Smooth muscle cell (in vitro differentiated cells): ENCODE data around the gene FAF1. TPM values are rescaled to one million over a fixed set of nuclear protein-coding genes. Genes with fewer than 3 reads are reported as not detected.
"Not testable (repeated sequence)": the region's sequence is repeated elsewhere in the genome, so short reads cannot be mapped to it uniquely, and the experiment has no call there.

Experiments used
- DNase-seq: peaks from one replicate; lab custom pipeline; 2025; ENCODE audit not compliant: unreplicated experiment; lab: John Stamatoyannopoulos, UW
- H2AFZ ChIP-seq: fragments of 200-600 bp; sonication (generic); 2 replicates; pipeline ENCODE4 v1.6.0; 2016; ENCODE audit warnings: antibody characterized with exemption, low read depth, mild to moderate bottlenecking
- H3F3A ChIP-seq: fragments of 200-600 bp; sonication (generic); 2 replicates; pipeline ENCODE4 v1.6.0; 2017; ENCODE audit warnings: antibody characterized with exemption, low read depth
- H3K27ac ChIP-seq: fragments of 200-600 bp; sonication (generic); 2 replicates; pipeline ENCODE4 v1.5.1; 2016; ENCODE audit warnings: low read depth, mild to moderate bottlenecking
- H3K27me3 ChIP-seq: fragments of 200-600 bp; sonication (generic); 2 replicates; pipeline ENCODE4 v1.6.1; 2016; ENCODE audit warnings: low read depth, mild to moderate bottlenecking
- H3K36me3 ChIP-seq: fragments of 200-600 bp; sonication (generic); 2 replicates; pipeline ENCODE4 v1.5.1; 2016; ENCODE audit warnings: low read depth
- H3K4me1 ChIP-seq: fragments of 200-600 bp; sonication (generic); 2 replicates; pipeline ENCODE4 v1.5.1; 2016; ENCODE audit warnings: low read depth
- H3K4me2 ChIP-seq: fragments of 200-600 bp; sonication (generic); 2 replicates; pipeline ENCODE4 v1.6.0; 2016; ENCODE audit warnings: mild to moderate bottlenecking
- H3K4me3 ChIP-seq: fragments of 200-600 bp; sonication (generic); 2 replicates; pipeline ENCODE4 v1.5.1; 2016; ENCODE audit warnings: mild to moderate bottlenecking
- H3K79me2 ChIP-seq: fragments of 200-600 bp; sonication (generic); 2 replicates; pipeline ENCODE4 v1.6.0; 2016; ENCODE audit warnings: low read depth, mild to moderate bottlenecking
- H3K9ac ChIP-seq: fragments of 200-600 bp; sonication (generic); 2 replicates; pipeline ENCODE4 v1.6.0; 2016; ENCODE audit warnings: low read depth
- H3K9me3 ChIP-seq: fragments of 200-600 bp; sonication (generic); replicated peaks from 2 replicates; pipeline ENCODE4 v1.5.1; 2016; ENCODE audit warnings: low read depth
- H4K20me1 ChIP-seq: fragments of 200-600 bp; sonication (generic); 2 replicates; pipeline ENCODE4 v1.6.0; 2016; ENCODE audit warnings: low read depth
- CTCF ChIP-seq: fragments of 200-600 bp; sonication (generic); IDR thresholded peaks from 2 replicates; pipeline ENCODE4 v1.5.1; 2017; ENCODE audit warnings: borderline replicate concordance, mild to moderate bottlenecking, antibody characterized with exemption; ENCODE audit not compliant: insufficient read depth, poor library complexity, severe bottlenecking
- WGBS: methylation state at CpG from one replicate; pipeline ENCODE4 v1.1.7; 2016; ENCODE audit warnings: low lambda C conversion rate; 5-methylcytosine and 5-hydroxymethylcytosine counted together
- polyA plus RNA-seq: library from polyadenylated mRNA; unstranded; fragments of >200 nt; fragmentation: Nextera tagmentation; extraction: Ambion mirVana; gene quantifications from 2 replicates; pipeline ENCODE4 v1.2.1, GENCODE V29; 2016
- total RNA-seq: library from RNA; depleted of rRNA; stranded (reverse); fragments of >200 nt; gene quantifications from 2 replicates; pipeline ENCODE4 v1.2.3, GENCODE V29; 2014

FAF1 gene
- total and polyA plus RNA-seq, 2 experiments from 2014 or later = 51.5 to 51.6 TPM

- no peak overlapping the region for H3K9ac ChIP-seq
- H3K79me2 ChIP-seq = peaks cover 30% of the 10 kb centered on the region
- H3K9me3 ChIP-seq = no peaks in the 10 kb centered on the region
- no peak overlapping the region for H3K4me3 ChIP-seq
- peaks cover 63% of the 10 kb centered on the region for H4K20me1 ChIP-seq
- H2AFZ ChIP-seq = no peak overlapping the region
- no peaks in the 10 kb centered on the region for H3K27me3 ChIP-seq
- no peaks in the 10 kb centered on the region for H3K4me1 ChIP-seq
- H3K27ac ChIP-seq = no peak overlapping the region
- no peak overlapping the region for H3K4me2 ChIP-seq
- no peaks in the 10 kb centered on the region for H3F3A ChIP-seq
- no peaks in the 10 kb centered on the region for H3K36me3 ChIP-seq
- DNase-seq = no peak
- TF ChIP-seq CTCF = no peak
Observed at GRCh38 chr1:50878434-50878833, 81.6 kb downstream of the FAF1 start.

GRCh38 chr1:50877641-50878040, 82.4 kb downstream of the FAF1 start:
- Histone ChIP-seq H4K20me1 (peaks cover 66% of the 10 kb centered on the region), H3K9ac (no peak overlapping the region), H2AFZ (no peak overlapping the region), H3K36me3 (no peaks in the 10 kb centered on the region), H3F3A (no peaks in the 10 kb centered on the region), H3K27ac (no peak overlapping the region), H3K4me2 (no peak overlapping the region), H3K27me3 (no peaks in the 10 kb centered on the region), H3K4me3 (no peak overlapping the region), H3K9me3 (no peaks in the 10 kb centered on the region), H3K4me1 (no peaks in the 10 kb centered on the region), H3K79me2 (peaks cover 30% of the 10 kb centered on the region)
- WGBS = 90% methylated on average over 1 of the region's 1 CpG
- TF ChIP-seq CTCF = no peak
- DNase-seq = no peak

- no peak for DNase-seq
- H3K9ac ChIP-seq = no peak overlapping the region
- no peaks in the 10 kb centered on the region for H3K9me3 ChIP-seq
- H3K4me1 ChIP-seq = no peaks in the 10 kb centered on the region
- peaks cover 65% of the 10 kb centered on the region for H4K20me1 ChIP-seq
- no peaks in the 10 kb centered on the region for H3F3A ChIP-seq
- TF ChIP-seq CTCF = peak; percentile 73
- H3K4me3 ChIP-seq = peak overlapping the region; percentile 49
- H3K36me3 ChIP-seq = no peaks in the 10 kb centered on the region
- H3K27me3 ChIP-seq = no peaks in the 10 kb centered on the region
- peaks cover 19% of the 10 kb centered on the region for H3K79me2 ChIP-seq
- H3K27ac ChIP-seq = no peak overlapping the region
- H2AFZ ChIP-seq = no peak overlapping the region
- 28% methylated on average over 5 of the region's 5 CpGs for WGBS
- peak overlapping the region; percentile 82 for H3K4me2 ChIP-seq
Observed at GRCh38 chr1:50873458-50874187, 86.4 kb downstream of the FAF1 start.

- not testable (repeated sequence) for H3K4me1 ChIP-seq, H3K4me2 ChIP-seq, DNase-seq, H3K27ac ChIP-seq, H3K9me3 ChIP-seq, H3K9ac ChIP-seq, H2AFZ ChIP-seq, H3K36me3 ChIP-seq, H3K27me3 ChIP-seq, H3K4me3 ChIP-seq, H3F3A ChIP-seq
- Histone ChIP-seq H4K20me1 (peaks cover 27% of the 10 kb centered on the region), H3K79me2 (peaks cover 55% of the 10 kb centered on the region)
- 87% methylated on average over 3 of the region's 3 CpGs for WGBS
Observed at GRCh38 chr1:50864845-50865244, 95.2 kb downstream of the FAF1 start.
